Suprapubic skin (tissue), 4 donors: ENCODE data around the gene SF3B1.

Experiments
- POLR2A ChIP-seq, 2 donors: fragments of 450-650 bp; IDR thresholded peaks; one replicate each; pipeline ENCODE4 v1.6.1; 2017; ENCODE audit warnings: antibody characterized with exemption in 2 of 2, mild to moderate bottlenecking in 2 of 2, moderate library complexity in 2 of 2
- POLR2AphosphoS5 ChIP-seq, 3 donors: sonication (generic); formaldehyde crosslinking; IDR thresholded peaks; one replicate each; pipeline ENCODE4 v1.6.1; 2017; ENCODE audit warnings: antibody characterized with exemption in 3 of 3
- TF ChIP-seq, protein P1 (sequence below), 2 donors: fragments of 200-600 bp in 1 of 2; fragments of 450-650 bp in 1 of 2; sonication (generic) in 1 of 2; IDR thresholded peaks; one replicate each; pipeline ENCODE4 v1.5.1; 2016 to 2019; ENCODE audit warnings: antibody characterized with exemption in 2 of 2, mild to moderate bottlenecking in 1 of 2, moderate library complexity in 1 of 2

DNA sequence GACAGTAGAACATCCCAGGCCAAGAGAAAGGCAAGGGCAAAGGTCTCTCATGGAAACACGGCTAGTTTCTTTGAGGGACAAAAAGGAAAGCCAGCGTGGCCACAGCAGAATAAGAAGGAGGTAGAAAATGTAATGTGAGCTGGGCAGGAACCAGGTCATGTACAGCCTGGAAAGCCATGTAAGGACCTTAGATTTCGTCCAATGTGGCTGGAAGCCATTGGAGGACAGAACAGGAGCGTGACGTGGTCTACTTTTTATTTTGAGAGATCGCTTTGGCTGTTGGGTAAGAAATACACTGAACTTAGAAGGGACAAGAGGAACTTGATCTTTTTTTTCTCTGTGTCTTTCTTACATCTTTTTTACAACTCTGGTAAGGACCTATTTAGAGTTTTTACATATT lies 66.4 kb downstream of the SF3B1 start:
- TF ChIP-seq POLR2AphosphoS5 (IDR thresholded peaks at IDR 0.05) (no peak), POLR2A (IDR thresholded peaks at IDR 0.05) (no peak)
- TF ChIP-seq, protein P1, sequence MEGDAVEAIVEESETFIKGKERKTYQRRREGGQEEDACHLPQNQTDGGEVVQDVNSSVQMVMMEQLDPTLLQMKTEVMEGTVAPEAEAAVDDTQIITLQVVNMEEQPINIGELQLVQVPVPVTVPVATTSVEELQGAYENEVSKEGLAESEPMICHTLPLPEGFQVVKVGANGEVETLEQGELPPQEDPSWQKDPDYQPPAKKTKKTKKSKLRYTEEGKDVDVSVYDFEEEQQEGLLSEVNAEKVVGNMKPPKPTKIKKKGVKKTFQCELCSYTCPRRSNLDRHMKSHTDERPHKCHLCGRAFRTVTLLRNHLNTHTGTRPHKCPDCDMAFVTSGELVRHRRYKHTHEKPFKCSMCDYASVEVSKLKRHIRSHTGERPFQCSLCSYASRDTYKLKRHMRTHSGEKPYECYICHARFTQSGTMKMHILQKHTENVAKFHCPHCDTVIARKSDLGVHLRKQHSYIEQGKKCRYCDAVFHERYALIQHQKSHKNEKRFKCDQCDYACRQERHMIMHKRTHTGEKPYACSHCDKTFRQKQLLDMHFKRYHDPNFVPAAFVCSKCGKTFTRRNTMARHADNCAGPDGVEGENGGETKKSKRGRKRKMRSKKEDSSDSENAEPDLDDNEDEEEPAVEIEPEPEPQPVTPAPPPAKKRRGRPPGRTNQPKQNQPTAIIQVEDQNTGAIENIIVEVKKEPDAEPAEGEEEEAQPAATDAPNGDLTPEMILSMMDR (IDR thresholded peaks at IDR 0.05), result no peak
